ENCODE results near the gene CSF1R.

CSF1R gene

GRCh38 chr5:150077060-150077459 lies 9.3 kb downstream of the CSF1R start:
- H3K4me3 ChIP-seq (replicated peaks; ENCODE audit: low read depth, low read length): no peak overlapping the region
- no peak for DNase-seq (ENCODE audit: low read depth)
- no peak for TF ChIP-seq CTCF (IDR thresholded peaks at IDR 0.05; ENCODE audit: low read length, missing control alignments)

- DNase-seq (ENCODE audit: low read depth): no peak
- peak; percentile 10 for TF ChIP-seq CTCF (IDR thresholded peaks at IDR 0.05; ENCODE audit: low read length, missing control alignments)
- H3K4me3 ChIP-seq (replicated peaks; ENCODE audit: low read depth, low read length): no peak overlapping the region
These were observed 10.5 kb downstream of the CSF1R start for GRCh38 chr5:150075806-150076205.

DNA sequence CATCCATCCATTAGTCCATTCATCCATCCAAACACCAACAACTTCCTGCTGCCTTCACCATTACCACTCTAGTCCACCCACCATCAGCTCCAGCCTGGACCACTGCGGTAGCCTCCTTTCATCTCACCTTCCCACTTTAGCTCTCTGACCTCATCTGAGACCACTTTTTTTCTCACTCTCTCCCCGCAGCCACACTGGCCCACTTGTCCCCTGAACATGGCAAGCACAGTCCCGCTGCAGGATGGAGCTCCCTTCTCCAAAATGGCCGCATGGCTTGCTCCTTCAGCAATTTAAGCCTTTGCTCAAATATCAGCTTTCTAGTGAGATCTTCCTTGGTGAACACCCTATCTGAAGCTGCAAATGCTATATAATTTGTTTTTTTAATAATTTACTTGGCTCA lies 11.1 kb downstream of the CSF1R start:
- H3K4me3 ChIP-seq (replicated peaks; ENCODE audit: low read depth, low read length): no peak overlapping the region
- DNase-seq (ENCODE audit: low read depth): no peak
- no peak for TF ChIP-seq CTCF (IDR thresholded peaks at IDR 0.05; ENCODE audit: low read length, missing control alignments)

GRCh38 chr5:150073677-150074076 lies 12.7 kb downstream of the CSF1R start:
- DNase-seq (ENCODE audit: low read depth): no peak
- H3K4me3 ChIP-seq (replicated peaks; ENCODE audit: low read depth, low read length): no peak overlapping the region
- TF ChIP-seq CTCF (IDR thresholded peaks at IDR 0.05; ENCODE audit: low read length, missing control alignments): no peak

GRCh38 chr5:150073086-150073625 lies 13.2 kb downstream of the CSF1R start:
- TF ChIP-seq CTCF (IDR thresholded peaks at IDR 0.05; ENCODE audit: low read length, missing control alignments): no peak
- no peak overlapping the region for H3K4me3 ChIP-seq (replicated peaks; ENCODE audit: low read depth, low read length)
- DNase-seq (ENCODE audit: low read depth): no peak

- H3K4me3 ChIP-seq (replicated peaks; ENCODE audit: low read depth, low read length): no peak overlapping the region
- no peak for TF ChIP-seq CTCF (IDR thresholded peaks at IDR 0.05; ENCODE audit: low read length, missing control alignments)
- no peak for DNase-seq (ENCODE audit: low read depth)
These were observed 15.5 kb downstream of the CSF1R start for GRCh38 chr5:150070821-150071220.

Data from fibroblast of pulmonary artery (primary cell).